GM11168 (cell line): ENCODE results near the gene CFLAR.
"Not testable (repeated sequence)": the region's sequence is repeated elsewhere in the genome, so short reads cannot be mapped to it uniquely, and the experiment has no call there.

Experiments used
- in situ Hi-C: fragments of 300-500 bp; cut with MboI; formaldehyde crosslinking; loops from one replicate; pipeline ENCODE4 v1.12.0; 2022; ENCODE audit warnings: low sequenced_read_pairs; ENCODE audit not compliant: unreplicated experiment

Gene CFLAR

GRCh38 chr2:201118121-201118960 lies 2.4 kb downstream of the CFLAR start:
- in situ Hi-C loops: no loop called here

GRCh38 chr2:201118961-201119854 lies 3.2 kb downstream of the CFLAR start:
- in situ Hi-C loops: no loop called here

- in situ Hi-C loops: no loop called here
Observed at GRCh38 chr2:201122276-201122675, 6.3 kb downstream of the CFLAR start.

GRCh38 chr2:201126308-201127151 lies 10.6 kb downstream of the CFLAR start:
- in situ Hi-C loops: no loop called here

GRCh38 chr2:201127152-201127511 lies 11.2 kb downstream of the CFLAR start:
- in situ Hi-C loops: no loop called here

- in situ Hi-C loops: no loop called here
Observed at GRCh38 chr2:201127570-201127969, 11.6 kb downstream of the CFLAR start.

- in situ Hi-C loops: no loop called here
Observed at GRCh38 chr2:201128033-201128432, 12.1 kb downstream of the CFLAR start.

- in situ Hi-C loops: no loop called here
Observed at GRCh38 chr2:201128933-201129505, 13.1 kb downstream of the CFLAR start.

- in situ Hi-C loops: no loop called here
Observed at GRCh38 chr2:201130524-201131186, 14.7 kb downstream of the CFLAR start.

- in situ Hi-C loops: no loop called here
Observed at GRCh38 chr2:201132518-201132917, 16.6 kb downstream of the CFLAR start.

GRCh38 chr2:201135386-201135785 lies 19.4 kb downstream of the CFLAR start:
- in situ Hi-C loops: no loop called here

GRCh38 chr2:201136889-201137321 lies 20.9 kb downstream of the CFLAR start:
- in situ Hi-C loops: no loop called here

GRCh38 chr2:201137505-201138400 lies 21.8 kb downstream of the CFLAR start:
- in situ Hi-C loops: no loop called here

GRCh38 chr2:201138401-201138970 lies 22.5 kb downstream of the CFLAR start:
- in situ Hi-C loops: no loop called here

GRCh38 chr2:201138986-201139781 lies 23.2 kb downstream of the CFLAR start:
- in situ Hi-C loops: not testable (repeated sequence)

- in situ Hi-C loops: no loop called here
Observed at GRCh38 chr2:201139836-201140604, 24.1 kb downstream of the CFLAR start.
